GM18867 (cell line): ENCODE measurements around the gene PRKAB2.
"Not testable (repeated sequence)": the region's sequence is repeated elsewhere in the genome, so short reads cannot be mapped to it uniquely, and the experiment has no call there.

ENCODE experiments used
- ATAC-seq: cut with Tn5 transposase; IDR thresholded peaks from one replicate; pipeline ENCODE4 v1.9.1; 2021; ENCODE audit warnings: mild to moderate bottlenecking, moderate library complexity; ENCODE audit not compliant: unreplicated experiment

PRKAB2 gene

DNA sequence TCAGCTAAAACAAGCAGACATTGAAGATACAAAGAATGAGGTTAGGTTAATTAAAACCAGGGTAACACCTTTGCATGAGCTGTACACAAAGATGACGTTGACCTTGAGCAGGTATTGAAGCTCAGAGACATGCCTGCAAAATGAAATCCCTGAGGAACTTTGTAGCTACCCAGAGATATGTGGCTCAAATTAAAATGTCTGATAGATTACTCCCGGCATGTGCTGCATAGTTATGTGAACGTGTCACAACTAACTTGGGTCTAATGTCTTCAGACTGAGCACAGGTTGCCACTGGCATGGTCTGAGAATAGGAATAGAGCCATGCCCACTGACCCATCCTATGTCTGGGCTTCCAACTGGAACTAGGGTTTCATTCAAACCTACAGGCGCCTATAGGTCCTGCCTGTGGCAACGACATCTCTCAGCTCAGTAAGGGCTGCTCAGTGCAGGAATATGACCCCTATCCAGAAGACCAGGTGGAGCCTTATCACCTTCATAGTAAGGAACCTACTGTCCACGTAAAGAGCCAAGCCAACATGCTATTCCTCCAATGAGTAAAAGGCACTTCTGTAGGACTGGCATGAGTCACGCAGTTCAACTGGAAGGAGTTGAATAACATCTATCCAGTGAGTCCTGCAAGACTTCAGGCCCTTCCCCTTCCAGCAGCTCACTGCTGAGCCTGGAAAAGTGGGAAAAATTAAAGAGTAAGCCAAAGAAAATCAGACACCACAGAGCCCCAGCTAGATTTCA, 60.7 kb downstream of the PRKAB2 start:
- ATAC-seq = no peak

DNA sequence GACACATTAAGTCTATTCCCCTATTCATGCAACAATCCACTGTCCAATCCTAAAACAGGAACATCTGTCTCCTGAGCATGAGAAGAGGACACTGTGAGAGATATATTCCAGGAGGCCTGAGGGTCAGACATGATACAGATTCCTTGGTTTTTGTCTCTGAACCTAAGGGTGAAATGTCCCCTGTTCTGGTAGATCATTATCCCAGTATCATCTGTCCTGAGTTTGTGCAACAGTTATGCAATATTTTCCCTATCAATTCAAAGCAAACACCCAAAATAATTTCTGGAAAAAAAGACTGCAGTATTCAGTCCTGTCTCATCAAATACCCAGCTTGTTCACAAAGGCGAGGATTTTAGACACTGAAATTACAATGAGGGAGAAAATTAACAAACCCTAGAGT, 61.4 kb downstream of the PRKAB2 start:
- no peak for ATAC-seq

DNA sequence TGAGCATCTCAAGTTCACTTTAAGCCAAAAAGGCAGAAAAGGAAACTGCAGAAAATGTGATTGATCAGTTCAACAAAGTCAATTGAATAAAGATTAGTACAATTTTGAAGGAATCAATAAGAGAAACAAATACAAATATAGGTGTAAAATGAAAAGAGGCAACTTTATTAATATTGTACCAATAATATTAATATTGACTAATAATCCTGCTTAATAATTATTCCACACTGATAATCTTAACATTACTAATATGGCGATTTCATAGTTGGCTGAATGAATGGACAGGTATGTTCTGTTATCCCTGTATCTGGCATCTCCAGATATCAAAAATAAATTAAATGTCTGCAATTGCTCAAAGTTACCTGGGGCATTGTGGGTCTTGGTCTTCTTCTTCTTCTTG, 61.8 kb downstream of the PRKAB2 start:
- ATAC-seq = no peak

DNA sequence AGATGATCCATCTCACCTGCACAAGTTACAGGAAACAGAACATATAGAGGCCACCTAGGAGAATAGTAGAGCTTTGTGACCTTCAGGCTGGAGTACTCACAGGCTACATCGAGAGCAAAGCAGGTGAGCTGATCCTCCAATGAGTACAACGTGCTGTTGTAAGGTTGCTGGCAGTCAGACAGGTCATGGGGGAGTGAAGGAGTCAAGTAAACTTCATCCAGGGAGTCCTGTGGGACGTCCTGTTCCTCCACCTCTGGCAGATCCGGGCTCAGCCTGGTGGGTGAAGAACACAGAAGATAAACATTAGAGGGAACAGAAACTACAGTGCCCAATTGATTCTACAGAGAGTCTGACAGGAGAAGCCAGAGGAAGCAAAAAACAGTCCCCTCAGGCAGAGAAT, 62.5 kb downstream of the PRKAB2 start:
- ATAC-seq = no peak

DNA sequence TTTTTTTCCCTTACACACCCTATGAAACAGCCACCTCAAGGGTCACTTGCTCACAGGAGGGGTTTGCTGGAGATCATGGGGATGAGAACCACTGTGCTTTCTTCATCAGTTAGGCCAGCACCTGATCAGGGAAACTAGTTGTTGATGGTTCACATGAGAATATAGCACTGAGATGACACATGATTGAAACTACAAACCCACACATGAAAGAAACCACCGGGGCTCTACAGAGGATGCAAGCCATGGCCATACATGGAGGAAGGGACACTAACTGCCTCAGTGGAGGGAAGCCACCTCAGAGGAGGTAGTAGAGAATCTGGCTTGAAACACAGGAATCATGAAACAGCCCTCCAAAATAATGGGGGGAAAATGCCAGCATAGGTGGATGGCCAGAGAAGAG, 63.2 kb downstream of the PRKAB2 start:
- peak; percentile 58 for ATAC-seq

DNA sequence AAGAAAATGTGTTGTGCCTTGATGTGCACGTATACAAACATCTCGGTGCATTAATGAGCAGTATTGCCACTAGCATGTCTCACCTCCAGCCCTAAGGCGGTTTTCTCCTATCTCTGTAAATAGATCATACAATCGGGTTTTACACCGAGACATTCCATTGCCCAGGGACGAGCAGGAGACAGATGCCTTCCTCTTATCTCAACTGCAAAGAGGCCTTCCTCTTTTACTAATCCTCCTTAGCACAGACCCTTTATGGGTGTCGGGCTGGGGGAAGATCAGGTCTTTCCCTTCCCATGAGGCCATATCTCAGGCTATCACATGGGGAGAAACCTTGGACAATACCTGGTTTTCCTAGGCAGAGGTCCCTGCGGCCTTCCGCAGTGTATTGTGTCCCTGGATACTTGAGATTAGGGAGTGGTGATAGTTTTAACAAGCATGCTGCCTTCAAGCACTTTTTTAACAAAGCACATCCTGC, 65.8 kb downstream of the PRKAB2 start:
- ATAC-seq = not testable (repeated sequence)

DNA sequence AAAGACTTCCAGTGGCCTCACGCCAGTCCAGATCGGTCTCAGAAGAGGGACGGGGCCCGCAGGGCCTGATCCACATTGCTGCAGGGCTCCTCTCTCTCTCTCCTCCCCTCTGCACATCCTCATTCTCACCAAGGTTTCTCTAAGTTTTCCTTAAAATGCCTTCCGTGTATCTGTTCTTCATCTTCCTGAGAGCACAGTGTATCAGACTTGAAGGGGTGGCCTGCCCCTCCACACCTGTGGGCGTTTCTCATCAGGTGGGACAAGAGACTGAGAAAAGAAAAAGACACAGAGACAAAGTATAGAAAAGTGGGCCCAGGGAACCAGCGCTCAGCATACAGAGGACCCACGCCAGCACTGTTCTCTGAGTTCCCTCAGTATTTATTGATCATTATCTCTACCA, 66.4 kb downstream of the PRKAB2 start:
- ATAC-seq = no peak
